HepG2 (cell line): ENCODE results near the gene GPBAR1. TPM values are rescaled to one million over a fixed set of nuclear protein-coding genes. Genes with fewer than 3 reads are reported as not detected.
A peak's percentile ranks its signal among the peaks of the same experiment; 100 is the strongest.

Source experiments
- HOXA7 ChIP-seq: sonication (generic); formaldehyde crosslinking; IDR thresholded peaks from 2 replicates; pipeline ENCODE4 v1.8.1; 2022; ENCODE audit warnings: mild to moderate bottlenecking, missing genetic modification reagents, moderate library complexity
- IRF2 ChIP-seq: IDR thresholded peaks from 2 replicates; pipeline ENCODE4 v1.6.1; 2018; ENCODE audit warnings: missing genetic modification reagents, missing compliant biosample characterization
- NRL ChIP-seq: sonication (generic); formaldehyde crosslinking; IDR thresholded peaks from 2 replicates; pipeline ENCODE4 v1.5.0; 2020; ENCODE audit warnings: missing genetic modification reagents, mild to moderate bottlenecking, moderate library complexity, borderline replicate concordance
- ONECUT2 ChIP-seq: sonication (generic); formaldehyde crosslinking; IDR thresholded peaks from 2 replicates; pipeline ENCODE4 v1.4.0; 2020; ENCODE audit warnings: missing genetic modification reagents
- RBFOX2 ChIP-seq: fragments of 200-400 bp; formaldehyde crosslinking; IDR thresholded peaks from 2 replicates; pipeline ENCODE4 v1.6.1; 2017; ENCODE audit warnings: low read depth, mild to moderate bottlenecking, low read length
- RFX3 ChIP-seq: IDR thresholded peaks from 2 replicates; pipeline ENCODE4 v1.6.1; 2016; ENCODE audit warnings: missing biosample characterization, missing genetic modification reagents
- TBL1XR1 ChIP-seq: fragments of 150-350 bp; IDR thresholded peaks from 2 replicates; pipeline ENCODE4 v1.6.1; 2014; ENCODE audit warnings: borderline replicate concordance, low read length; ENCODE audit not compliant: partially characterized antibody
- ZNF382 ChIP-seq: sonication (generic); formaldehyde crosslinking; IDR thresholded peaks from 2 replicates; pipeline ENCODE4 v1.5.0; 2020; ENCODE audit warnings: missing genetic modification reagents, mild to moderate bottlenecking, borderline replicate concordance
- ZNF660 ChIP-seq: sonication (generic); formaldehyde crosslinking; IDR thresholded peaks from 2 replicates; pipeline ENCODE4 v1.5.1; 2020; ENCODE audit warnings: mild to moderate bottlenecking, low read depth, missing genetic modification reagents, borderline replicate concordance
- ZSCAN21 ChIP-seq: sonication (generic); formaldehyde crosslinking; IDR thresholded peaks from 2 replicates; pipeline ENCODE4 v1.8.0; 2022; ENCODE audit warnings: mild to moderate bottlenecking, missing genetic modification reagents, moderate library complexity, borderline replicate concordance
- polyA plus RNA-seq, 8 experiments: library from polyadenylated mRNA; depleted of rRNA in 3 of 8; stranded (reverse) in 7 of 8; unstranded in 1 of 8; fragments of >200 nt; fragmentation: Illumina TruSeq in 4 of 8; extraction: Trizol in 4 of 8; gene quantifications; 2 replicates each; pipeline versions ENCODE4 v1.2.1 to v1.2.3, GENCODE V29; 2011 to 2016; ENCODE audit warnings: low read depth in 4 of 8, missing spikeins in 1 of 8, mixed read lengths in 1 of 8; ENCODE audit not compliant: insufficient read depth in 1 of 8
- total RNA-seq, 5 experiments: library from RNA; depleted of rRNA; stranded (reverse); fragments of >200 nt; fragmentation: Illumina TruSeq; extraction: Trizol; gene quantifications; 2 replicates each; pipeline ENCODE4 v1.2.3, GENCODE V29; 2016; ENCODE audit warnings: low read depth in 1 of 5
- TF ChIP-seq, protein P1 (sequence below): sonication (generic); formaldehyde crosslinking; IDR thresholded peaks from 2 replicates; pipeline ENCODE4 v1.8.0; 2022; ENCODE audit warnings: mild to moderate bottlenecking, missing genetic modification reagents, moderate library complexity
- TF ChIP-seq, protein P2 (sequence below): sonication (generic); formaldehyde crosslinking; IDR thresholded peaks from 2 replicates; pipeline ENCODE4 v1.5.0; 2020; ENCODE audit warnings: missing genetic modification reagents
- TF ChIP-seq, protein P3 (sequence below): sonication (generic); formaldehyde crosslinking; IDR thresholded peaks from 2 replicates; pipeline ENCODE4 v1.4.0; 2020; ENCODE audit warnings: mild to moderate bottlenecking, missing genetic modification reagents
- TF ChIP-seq, protein P4 (sequence below): sonication (generic); formaldehyde crosslinking; IDR thresholded peaks from 2 replicates; pipeline ENCODE4 v1.8.0; 2022; ENCODE audit warnings: mild to moderate bottlenecking, missing genetic modification reagents
- TF ChIP-seq, protein P5 (sequence below), 2 experiments: sonication (generic) in 1 of 2; formaldehyde crosslinking in 1 of 2; IDR thresholded peaks; 2 replicates each; pipeline versions ENCODE4 v1.6.1 to v1.9.0; 2014 to 2022; ENCODE audit warnings: antibody characterized with exemption in 1 of 2, borderline replicate concordance in 1 of 2, inconsistent platforms in 1 of 2, low read depth in 1 of 2, missing genetic modification reagents in 1 of 2

Gene GPBAR1
- total and polyA plus RNA-seq, 2 of the 13 experiments (the other 11 are each of a cell fraction or from before 2014, with no cell fraction given) = 0.05 to 0.09 TPM

DNA sequence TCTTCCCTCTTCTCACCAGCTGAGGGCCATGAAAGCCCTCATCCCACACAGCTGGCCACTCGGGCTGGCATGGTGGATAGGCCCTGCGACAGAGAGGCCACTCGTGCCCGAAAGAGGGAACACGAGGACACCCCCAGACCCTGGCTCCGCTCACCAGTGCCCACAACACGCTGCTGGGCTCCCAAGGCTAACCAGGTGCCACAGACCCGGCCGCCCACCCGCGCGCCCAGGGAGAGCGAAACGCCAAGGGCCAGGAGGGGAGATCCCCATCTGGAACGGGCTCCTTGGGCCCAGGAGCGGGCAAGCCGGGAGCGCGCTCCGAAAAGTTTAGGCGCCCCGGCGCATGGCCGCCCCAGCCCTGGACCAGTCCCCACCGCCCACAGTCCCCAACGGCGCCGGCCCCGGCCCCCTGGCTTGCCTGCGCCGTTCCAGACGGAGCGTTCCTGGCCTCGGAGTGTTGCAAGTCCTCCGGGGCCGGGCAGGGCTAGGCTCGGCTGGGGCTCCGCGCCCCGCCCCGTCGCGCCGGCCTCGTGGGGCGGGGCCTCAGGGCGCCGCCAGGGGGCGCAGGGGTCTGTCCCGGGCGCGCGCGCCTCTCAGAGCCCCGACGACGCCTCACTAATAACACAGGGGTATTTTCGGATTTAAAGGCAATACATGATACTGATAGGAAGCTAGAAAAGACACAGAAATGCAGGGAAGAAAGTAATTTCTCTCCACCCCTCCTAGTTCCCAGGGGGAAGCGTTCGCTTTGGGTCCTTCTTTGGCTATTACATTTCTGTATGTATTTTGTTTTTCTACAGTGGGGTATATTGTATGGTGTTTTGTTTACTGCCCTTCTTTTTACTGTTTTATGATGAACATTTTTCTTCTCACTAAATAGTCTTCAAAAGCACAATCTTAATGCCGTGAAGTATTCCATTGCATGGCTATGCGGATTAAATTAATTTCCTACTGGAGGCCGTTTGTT is 31.5 kb downstream of the GPBAR1 start, which contains the start of gene TMBIM1 (continued):
- no peak for TF ChIP-seq ZNF660 (CRISPR knock-in tag)
- TF ChIP-seq ZSCAN21 = no peak
- TF ChIP-seq RBFOX2 = peak; percentile 95
- TF ChIP-seq TBL1XR1 = no peak
- no peak for TF ChIP-seq HOXA7 (CRISPR knock-in tag)
- TF ChIP-seq, protein P1, sequence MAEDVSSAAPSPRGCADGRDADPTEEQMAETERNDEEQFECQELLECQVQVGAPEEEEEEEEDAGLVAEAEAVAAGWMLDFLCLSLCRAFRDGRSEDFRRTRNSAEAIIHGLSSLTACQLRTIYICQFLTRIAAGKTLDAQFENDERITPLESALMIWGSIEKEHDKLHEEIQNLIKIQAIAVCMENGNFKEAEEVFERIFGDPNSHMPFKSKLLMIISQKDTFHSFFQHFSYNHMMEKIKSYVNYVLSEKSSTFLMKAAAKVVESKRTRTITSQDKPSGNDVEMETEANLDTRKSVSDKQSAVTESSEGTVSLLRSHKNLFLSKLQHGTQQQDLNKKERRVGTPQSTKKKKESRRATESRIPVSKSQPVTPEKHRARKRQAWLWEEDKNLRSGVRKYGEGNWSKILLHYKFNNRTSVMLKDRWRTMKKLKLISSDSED (CRISPR knock-in tag) = no peak
- TF ChIP-seq IRF2 (CRISPR knock-in tag) = no peak
- TF ChIP-seq, protein P2, sequence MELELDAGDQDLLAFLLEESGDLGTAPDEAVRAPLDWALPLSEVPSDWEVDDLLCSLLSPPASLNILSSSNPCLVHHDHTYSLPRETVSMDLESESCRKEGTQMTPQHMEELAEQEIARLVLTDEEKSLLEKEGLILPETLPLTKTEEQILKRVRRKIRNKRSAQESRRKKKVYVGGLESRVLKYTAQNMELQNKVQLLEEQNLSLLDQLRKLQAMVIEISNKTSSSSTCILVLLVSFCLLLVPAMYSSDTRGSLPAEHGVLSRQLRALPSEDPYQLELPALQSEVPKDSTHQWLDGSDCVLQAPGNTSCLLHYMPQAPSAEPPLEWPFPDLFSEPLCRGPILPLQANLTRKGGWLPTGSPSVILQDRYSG = 0 out of 2 replicates have a peak, but pooled peaks have one; percentile 37
- TF ChIP-seq ONECUT2 (CRISPR knock-in tag) = no peak
- TF ChIP-seq, protein P3, sequence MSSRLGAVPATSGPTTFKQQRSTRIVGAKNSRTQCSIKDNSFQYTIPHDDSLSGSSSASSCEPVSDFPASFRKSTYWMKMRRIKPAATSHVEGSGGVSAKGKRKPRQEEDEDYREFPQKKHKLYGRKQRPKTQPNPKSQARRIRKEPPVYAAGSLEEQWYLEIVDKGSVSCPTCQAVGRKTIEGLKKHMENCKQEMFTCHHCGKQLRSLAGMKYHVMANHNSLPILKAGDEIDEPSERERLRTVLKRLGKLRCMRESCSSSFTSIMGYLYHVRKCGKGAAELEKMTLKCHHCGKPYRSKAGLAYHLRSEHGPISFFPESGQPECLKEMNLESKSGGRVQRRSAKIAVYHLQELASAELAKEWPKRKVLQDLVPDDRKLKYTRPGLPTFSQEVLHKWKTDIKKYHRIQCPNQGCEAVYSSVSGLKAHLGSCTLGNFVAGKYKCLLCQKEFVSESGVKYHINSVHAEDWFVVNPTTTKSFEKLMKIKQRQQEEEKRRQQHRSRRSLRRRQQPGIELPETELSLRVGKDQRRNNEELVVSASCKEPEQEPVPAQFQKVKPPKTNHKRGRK (CRISPR knock-in tag) = no peak
- peak; percentile 39; the same call in 1 of the 2 replicates for TF ChIP-seq RFX3 (CRISPR knock-in tag)
- TF ChIP-seq, protein P4, sequence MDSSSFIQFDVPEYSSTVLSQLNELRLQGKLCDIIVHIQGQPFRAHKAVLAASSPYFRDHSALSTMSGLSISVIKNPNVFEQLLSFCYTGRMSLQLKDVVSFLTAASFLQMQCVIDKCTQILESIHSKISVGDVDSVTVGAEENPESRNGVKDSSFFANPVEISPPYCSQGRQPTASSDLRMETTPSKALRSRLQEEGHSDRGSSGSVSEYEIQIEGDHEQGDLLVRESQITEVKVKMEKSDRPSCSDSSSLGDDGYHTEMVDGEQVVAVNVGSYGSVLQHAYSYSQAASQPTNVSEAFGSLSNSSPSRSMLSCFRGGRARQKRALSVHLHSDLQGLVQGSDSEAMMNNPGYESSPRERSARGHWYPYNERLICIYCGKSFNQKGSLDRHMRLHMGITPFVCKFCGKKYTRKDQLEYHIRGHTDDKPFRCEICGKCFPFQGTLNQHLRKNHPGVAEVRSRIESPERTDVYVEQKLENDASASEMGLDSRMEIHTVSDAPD (CRISPR knock-in tag) = no peak; the same call in 1 of the 2 replicates
- peak; percentile 63; the same call in 1 of the 2 replicates for TF ChIP-seq NRL (CRISPR knock-in tag)
- TF ChIP-seq ZNF382 (CRISPR knock-in tag) = no peak
- TF ChIP-seq, protein P5, sequence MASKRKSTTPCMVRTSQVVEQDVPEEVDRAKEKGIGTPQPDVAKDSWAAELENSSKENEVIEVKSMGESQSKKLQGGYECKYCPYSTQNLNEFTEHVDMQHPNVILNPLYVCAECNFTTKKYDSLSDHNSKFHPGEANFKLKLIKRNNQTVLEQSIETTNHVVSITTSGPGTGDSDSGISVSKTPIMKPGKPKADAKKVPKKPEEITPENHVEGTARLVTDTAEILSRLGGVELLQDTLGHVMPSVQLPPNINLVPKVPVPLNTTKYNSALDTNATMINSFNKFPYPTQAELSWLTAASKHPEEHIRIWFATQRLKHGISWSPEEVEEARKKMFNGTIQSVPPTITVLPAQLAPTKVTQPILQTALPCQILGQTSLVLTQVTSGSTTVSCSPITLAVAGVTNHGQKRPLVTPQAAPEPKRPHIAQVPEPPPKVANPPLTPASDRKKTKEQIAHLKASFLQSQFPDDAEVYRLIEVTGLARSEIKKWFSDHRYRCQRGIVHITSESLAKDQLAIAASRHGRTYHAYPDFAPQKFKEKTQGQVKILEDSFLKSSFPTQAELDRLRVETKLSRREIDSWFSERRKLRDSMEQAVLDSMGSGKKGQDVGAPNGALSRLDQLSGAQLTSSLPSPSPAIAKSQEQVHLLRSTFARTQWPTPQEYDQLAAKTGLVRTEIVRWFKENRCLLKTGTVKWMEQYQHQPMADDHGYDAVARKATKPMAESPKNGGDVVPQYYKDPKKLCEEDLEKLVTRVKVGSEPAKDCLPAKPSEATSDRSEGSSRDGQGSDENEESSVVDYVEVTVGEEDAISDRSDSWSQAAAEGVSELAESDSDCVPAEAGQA (IDR thresholded peaks at IDR 0.05; ENCODE audit: low read depth) = no peak
- TF ChIP-seq, protein P5 (CRISPR knock-in tag; IDR thresholded peaks at IDR 0.05; ENCODE audit: borderline replicate concordance) = peak; percentile 30; the same call in 1 of the 2 replicates
